ENCODE data around the gene PHF1.

DNA sequence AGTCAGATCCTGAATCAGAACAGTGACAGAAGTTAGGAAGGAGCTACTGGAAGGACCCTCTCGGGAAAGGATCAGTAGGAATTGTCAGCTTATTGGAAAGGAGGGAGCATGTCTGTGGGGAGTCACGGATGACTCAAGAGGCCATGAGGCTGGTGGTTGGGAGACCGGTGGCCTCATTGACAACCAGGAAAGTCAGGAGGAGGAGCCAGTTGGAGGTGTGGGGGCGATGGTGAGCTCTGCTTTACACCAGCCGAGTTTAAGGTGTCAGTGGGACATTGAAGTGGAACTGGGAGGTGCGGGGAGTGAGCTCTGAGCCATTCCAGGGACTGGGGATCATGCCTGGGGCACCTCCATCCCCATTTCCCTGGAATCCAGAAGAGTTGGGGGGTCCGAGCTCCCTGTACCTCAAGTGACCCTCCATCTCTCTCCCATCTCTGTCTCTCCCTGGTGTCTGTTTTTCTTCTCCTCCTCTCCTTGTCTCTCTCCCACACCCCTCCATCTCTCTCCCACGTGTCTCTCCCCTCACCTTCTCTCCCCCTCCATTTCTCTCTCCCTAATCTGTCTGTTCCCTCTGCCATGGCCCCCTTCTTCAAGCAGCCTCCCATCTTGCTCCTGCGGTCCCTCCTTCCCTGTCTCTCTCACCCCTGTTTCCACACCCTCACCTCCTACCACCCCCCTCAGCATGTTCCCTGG lies 29.3 kb downstream of the PHF1 start:
- TF ChIP-seq, protein P1, sequence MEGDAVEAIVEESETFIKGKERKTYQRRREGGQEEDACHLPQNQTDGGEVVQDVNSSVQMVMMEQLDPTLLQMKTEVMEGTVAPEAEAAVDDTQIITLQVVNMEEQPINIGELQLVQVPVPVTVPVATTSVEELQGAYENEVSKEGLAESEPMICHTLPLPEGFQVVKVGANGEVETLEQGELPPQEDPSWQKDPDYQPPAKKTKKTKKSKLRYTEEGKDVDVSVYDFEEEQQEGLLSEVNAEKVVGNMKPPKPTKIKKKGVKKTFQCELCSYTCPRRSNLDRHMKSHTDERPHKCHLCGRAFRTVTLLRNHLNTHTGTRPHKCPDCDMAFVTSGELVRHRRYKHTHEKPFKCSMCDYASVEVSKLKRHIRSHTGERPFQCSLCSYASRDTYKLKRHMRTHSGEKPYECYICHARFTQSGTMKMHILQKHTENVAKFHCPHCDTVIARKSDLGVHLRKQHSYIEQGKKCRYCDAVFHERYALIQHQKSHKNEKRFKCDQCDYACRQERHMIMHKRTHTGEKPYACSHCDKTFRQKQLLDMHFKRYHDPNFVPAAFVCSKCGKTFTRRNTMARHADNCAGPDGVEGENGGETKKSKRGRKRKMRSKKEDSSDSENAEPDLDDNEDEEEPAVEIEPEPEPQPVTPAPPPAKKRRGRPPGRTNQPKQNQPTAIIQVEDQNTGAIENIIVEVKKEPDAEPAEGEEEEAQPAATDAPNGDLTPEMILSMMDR (IDR thresholded peaks at IDR 0.05; ENCODE audit: low read depth, low read length, poor library complexity, severe bottlenecking) = no peak
- no peak for TF ChIP-seq EZH2phosphoT487 (IDR thresholded peaks at IDR 0.05; ENCODE audit: borderline replicate concordance, low read length)
